HG03135 (cell line): ENCODE results near the gene ATXN1.
"Not testable (repeated sequence)": the region's sequence is repeated elsewhere in the genome, so short reads cannot be mapped to it uniquely, and the experiment has no call there.

Source experiments
- ATAC-seq: cut with Tn5 transposase; IDR thresholded peaks from one replicate; pipeline ENCODE4 v1.9.1; 2021; ENCODE audit warnings: mild to moderate bottlenecking, moderate library complexity; ENCODE audit not compliant: unreplicated experiment

The ATXN1 gene

GRCh38 chr6:16725145-16725864 lies 36.0 kb downstream of the ATXN1 start:
- no peak for ATAC-seq

- ATAC-seq = no peak
Measured at GRCh38 chr6:16723826-16724225, 37.4 kb downstream of the ATXN1 start.

GRCh38 chr6:16723402-16723801 lies 37.9 kb downstream of the ATXN1 start:
- ATAC-seq = no peak

- no peak for ATAC-seq
Measured at GRCh38 chr6:16722630-16723029, 38.6 kb downstream of the ATXN1 start.

GRCh38 chr6:16721977-16722376 lies 39.3 kb downstream of the ATXN1 start:
- ATAC-seq = no peak

- ATAC-seq = no peak
Measured at GRCh38 chr6:16720861-16721260, 40.4 kb downstream of the ATXN1 start.

- no peak for ATAC-seq
Measured at GRCh38 chr6:16719488-16719887, 41.8 kb downstream of the ATXN1 start.

GRCh38 chr6:16718356-16718755 lies 42.9 kb downstream of the ATXN1 start:
- no peak for ATAC-seq

- ATAC-seq = no peak
Measured at GRCh38 chr6:16717275-16717942, 43.9 kb downstream of the ATXN1 start.

GRCh38 chr6:16716321-16716858 lies 44.9 kb downstream of the ATXN1 start:
- no peak for ATAC-seq

GRCh38 chr6:16713597-16713996 lies 47.7 kb downstream of the ATXN1 start:
- ATAC-seq = no peak

- ATAC-seq = no peak
Measured at GRCh38 chr6:16712931-16713484, 48.3 kb downstream of the ATXN1 start.

- ATAC-seq = peak; percentile 68
Measured at GRCh38 chr6:16712255-16712930, 48.9 kb downstream of the ATXN1 start.

GRCh38 chr6:16711546-16712254 lies 49.6 kb downstream of the ATXN1 start:
- no peak for ATAC-seq

- ATAC-seq = no peak
Measured at GRCh38 chr6:16706911-16707783, 54.1 kb downstream of the ATXN1 start.

- ATAC-seq = not testable (repeated sequence)
Measured at GRCh38 chr6:16706491-16706890, 54.8 kb downstream of the ATXN1 start.

GRCh38 chr6:16706029-16706428 lies 55.2 kb downstream of the ATXN1 start:
- no peak for ATAC-seq

GRCh38 chr6:16705081-16705993 lies 55.9 kb downstream of the ATXN1 start:
- ATAC-seq = no peak
